GM18505 (cell line): ENCODE data around the gene ARHGAP23.

Source experiments
- ATAC-seq: cut with Tn5 transposase; IDR thresholded peaks from one replicate; pipeline ENCODE4 v1.9.1; 2021; ENCODE audit not compliant: unreplicated experiment
- POLR2A ChIP-seq: IDR thresholded peaks from 4 replicates; pipeline ENCODE4 v1.6.1; 2011; ENCODE audit warnings: borderline replicate concordance; ENCODE audit not compliant: insufficient read depth, insufficient read length; ENCODE audit errors: extremely low read depth

Gene ARHGAP23

GRCh38 chr17:38453951-38454421 is 25.7 kb downstream of the ARHGAP23 start:
- no peak for TF ChIP-seq POLR2A
- no peak for ATAC-seq

- TF ChIP-seq POLR2A: no peak
- ATAC-seq: no peak
Measured at GRCh38 chr17:38454532-38454931, 26.3 kb downstream of the ARHGAP23 start.

- no peak for TF ChIP-seq POLR2A
- no peak for ATAC-seq
Measured at GRCh38 chr17:38455288-38455915, 27.1 kb downstream of the ARHGAP23 start.

GRCh38 chr17:38456031-38456815 is 28.0 kb downstream of the ARHGAP23 start:
- no peak for ATAC-seq
- TF ChIP-seq POLR2A: no peak

- no peak for TF ChIP-seq POLR2A
- ATAC-seq: no peak
Measured at GRCh38 chr17:38457577-38458371, 29.5 kb downstream of the ARHGAP23 start.

- TF ChIP-seq POLR2A: no peak
Measured at GRCh38 chr17:38458521-38458920, 30.3 kb downstream of the ARHGAP23 start.

GRCh38 chr17:38459567-38459966 is 31.3 kb downstream of the ARHGAP23 start:
- ATAC-seq: no peak
- TF ChIP-seq POLR2A: no peak

More at GRCh38 chr17:38458521-38458920, 30.3 kb downstream of the ARHGAP23 start:
- no peak for ATAC-seq

- ATAC-seq: no peak
- TF ChIP-seq POLR2A: no peak
Measured at GRCh38 chr17:38460082-38460715, 31.9 kb downstream of the ARHGAP23 start.

- TF ChIP-seq POLR2A: no peak
- no peak for ATAC-seq
Measured at GRCh38 chr17:38460716-38461630, 32.7 kb downstream of the ARHGAP23 start.

GRCh38 chr17:38461683-38462082 is 33.4 kb downstream of the ARHGAP23 start:
- no peak for ATAC-seq
- TF ChIP-seq POLR2A: no peak

- TF ChIP-seq POLR2A: no peak
- no peak for ATAC-seq
Measured at GRCh38 chr17:38463451-38463858, 35.2 kb downstream of the ARHGAP23 start.

- no peak for TF ChIP-seq POLR2A
- no peak for ATAC-seq
Measured at GRCh38 chr17:38464251-38464722, 36.0 kb downstream of the ARHGAP23 start.
